Activated CD8-positive, alpha-beta memory T cell treated with anti-CD3 and anti-CD28 coated beads, Interleukin-2, amount 50 U/mL, for 1 hour (primary cell): ENCODE results near the gene PLA2G4B.

Experiments used
- DNase-seq: peaks from one replicate; pipeline ENCODE4 v3.0.0-alpha.2; 2020; ENCODE audit errors: extremely low read depth

The PLA2G4B gene

DNA sequence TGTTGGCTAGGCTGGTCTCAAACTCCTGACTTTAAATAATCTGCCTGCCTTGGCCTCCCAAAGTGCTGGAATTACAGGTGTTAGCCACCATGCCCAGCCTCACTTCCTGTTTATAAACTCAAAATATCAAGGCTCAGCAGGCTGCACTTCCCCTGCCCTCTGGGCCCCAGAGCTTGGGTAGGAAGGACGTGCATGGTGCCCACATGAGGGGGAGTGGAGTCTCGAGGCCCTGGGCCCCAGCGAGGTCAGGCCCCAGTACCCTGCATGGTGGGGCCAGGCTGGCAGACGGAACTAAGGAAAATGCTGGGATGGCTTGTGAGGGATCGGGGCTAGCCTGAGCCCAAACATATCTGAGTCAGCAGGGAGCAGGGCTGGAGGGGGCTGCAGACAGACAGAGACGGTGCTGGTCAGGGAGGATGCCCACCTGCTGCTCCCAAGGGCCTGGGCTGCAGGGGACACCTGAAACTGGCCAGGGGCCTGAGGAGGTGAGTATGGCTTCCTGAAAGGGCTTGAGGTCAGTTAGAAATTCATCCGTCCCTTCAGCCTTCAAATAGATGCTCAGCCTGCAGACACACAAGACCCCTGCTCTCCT, 50.1 kb downstream of the PLA2G4B start:
- DNase-seq, result no peak

DNA sequence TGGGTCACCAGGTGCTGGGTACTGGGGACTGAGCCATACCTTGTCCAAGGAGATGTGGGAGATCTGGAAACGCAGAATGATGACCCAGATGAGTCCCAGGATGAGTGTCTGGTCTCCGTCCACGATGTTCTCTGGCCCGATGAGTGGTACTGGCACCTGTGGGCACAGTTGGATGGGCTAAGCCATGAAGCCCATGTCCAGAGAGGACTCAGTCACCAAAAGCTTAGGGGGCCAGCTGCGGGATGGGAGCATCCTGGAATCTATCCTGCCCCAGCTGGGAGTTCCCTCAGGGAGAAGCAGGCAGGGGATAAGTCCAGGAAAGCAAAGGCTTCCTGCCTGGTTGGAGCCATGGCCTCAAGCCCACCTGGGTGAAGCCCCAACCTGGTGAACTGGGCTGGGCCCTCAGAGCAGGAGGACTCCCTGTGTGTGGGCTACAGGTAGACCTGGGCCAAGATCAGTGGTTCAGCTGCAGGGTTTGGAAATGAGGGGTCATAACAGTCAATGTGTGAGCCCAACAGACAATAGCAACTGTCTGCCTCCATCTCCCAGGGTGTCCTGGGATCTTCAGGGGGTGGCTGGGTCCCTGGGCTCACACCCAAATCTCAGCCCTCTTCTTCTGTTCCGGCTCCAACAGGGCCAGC, 51.5 kb downstream of the PLA2G4B start:
- DNase-seq, result no peak

DNA sequence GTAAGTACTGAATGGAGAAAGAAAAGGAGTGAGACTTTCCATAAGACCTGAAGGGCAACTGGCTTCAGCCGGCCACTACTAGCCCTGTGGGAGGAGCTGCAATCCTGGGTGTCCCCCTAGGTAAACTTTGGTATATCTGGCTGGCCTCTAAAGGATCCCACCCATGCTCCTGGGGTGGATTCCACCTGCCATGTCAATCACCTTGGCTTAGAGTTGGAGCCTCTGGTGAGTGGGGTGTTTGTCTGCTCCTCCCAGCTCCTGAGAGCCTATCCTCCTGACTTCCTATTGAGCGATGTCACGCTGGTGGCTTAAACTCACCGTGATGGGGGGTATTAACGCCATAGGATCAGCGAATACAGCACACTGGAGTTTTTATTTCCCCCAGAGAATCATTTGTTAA, 52.6 kb downstream of the PLA2G4B start:
- no peak for DNase-seq

DNA sequence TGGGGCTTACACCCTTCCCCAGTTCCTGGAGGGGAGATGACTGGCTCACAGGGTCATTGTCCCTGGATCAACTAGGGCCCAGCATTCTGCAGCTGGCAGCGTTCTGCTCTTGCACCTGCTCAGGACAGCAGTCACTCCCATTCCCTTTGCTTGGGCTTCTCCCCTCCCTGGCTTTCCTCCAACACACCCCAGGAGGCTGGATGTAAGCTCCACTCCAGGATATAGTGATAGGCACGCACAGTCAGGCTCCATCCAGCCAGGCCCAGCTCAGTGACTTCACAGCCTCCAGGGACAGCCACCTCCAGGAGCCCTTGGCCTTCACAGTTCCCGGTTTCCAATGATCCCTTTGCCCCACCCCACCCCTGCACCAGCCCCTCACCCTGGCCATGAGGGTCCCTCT, 53.3 kb downstream of the PLA2G4B start:
- no peak for DNase-seq

DNA sequence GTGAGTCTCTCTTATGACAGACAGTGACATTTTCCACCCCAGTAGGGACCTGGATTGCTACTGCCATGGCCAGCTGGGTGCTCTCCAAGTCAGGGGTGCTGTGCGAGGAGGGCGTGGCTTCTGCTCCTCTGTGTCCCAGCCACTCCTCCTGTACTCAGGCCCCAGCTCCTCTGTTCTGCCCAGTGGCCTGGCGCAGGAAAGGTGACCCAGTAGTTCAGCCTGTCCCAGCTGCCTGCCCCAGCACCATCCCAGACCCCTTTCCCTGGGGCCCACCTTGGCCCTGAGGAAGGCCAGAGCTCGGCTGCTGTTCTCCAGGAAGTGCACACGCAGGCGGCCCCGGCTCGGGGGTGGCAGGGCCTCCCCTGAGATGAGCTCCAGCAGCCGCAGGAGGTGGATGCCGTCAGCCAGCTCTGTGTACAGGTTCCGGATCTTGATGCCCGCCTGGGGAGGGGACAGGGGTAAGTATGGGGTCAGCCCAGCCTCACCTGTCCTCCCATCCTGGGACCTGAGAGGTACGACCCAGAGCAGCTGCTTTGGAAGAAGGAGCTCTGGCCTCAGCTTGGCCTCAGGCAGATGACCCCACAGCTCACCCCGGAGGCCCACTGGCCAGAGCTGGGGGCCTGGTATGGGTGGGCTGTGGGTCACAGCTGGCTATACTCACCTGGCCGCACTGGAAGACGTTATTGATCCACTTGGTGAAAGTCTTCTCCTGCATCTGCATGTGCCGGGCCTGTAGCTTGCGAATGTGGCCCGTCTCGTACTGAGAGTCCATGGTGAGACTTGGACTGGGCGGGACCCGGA, 54.2 kb downstream of the PLA2G4B start:
- DNase-seq, result no peak

DNA sequence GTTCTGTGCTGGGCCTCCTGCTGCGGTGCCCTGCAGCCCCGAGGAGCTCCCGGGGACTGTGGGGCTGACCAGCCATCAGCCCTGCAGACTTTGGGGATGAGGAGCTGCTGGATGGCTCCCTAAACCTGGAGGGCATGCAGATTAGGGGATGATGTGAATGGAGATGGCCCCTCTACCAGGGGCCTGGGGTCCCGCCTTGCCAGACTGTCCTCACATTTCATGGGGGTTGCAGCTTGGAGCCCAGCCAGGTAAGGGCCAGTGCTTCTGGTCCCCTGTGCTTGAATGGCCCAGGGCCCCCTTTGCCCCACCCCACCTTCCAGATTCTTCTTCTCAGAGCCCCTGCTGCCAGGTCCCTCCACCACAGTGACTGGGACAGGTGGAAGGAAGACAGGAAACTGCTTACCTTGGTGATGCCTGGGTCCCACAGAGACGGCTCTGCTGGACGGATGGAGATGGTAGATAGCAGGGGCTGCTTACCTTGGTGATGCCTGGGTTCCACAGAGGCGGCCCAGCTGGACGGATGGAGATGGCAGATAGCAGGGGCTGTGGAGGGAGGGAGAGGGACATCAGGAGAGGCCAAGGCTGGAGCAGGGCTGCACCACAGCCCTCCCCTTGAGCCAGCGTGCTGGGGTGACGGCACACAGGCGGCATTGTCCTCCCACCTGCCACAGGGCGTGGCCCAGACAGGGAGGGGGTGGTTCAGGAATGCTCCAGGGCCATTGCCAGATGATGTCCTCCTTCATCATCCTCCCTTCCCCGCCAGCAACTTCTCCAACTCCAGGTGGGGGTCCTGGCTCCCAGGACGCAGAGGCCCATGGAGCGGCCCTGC, 55.0 kb downstream of the PLA2G4B start, which contains the start of gene SPTBN5:
TSS of gene SPTBN5 (minus strand) at position 632 of the 829 bp plus-strand sequence. CDS start at position 76, 556 bp downstream.
- DNase-seq, result no peak

DNA sequence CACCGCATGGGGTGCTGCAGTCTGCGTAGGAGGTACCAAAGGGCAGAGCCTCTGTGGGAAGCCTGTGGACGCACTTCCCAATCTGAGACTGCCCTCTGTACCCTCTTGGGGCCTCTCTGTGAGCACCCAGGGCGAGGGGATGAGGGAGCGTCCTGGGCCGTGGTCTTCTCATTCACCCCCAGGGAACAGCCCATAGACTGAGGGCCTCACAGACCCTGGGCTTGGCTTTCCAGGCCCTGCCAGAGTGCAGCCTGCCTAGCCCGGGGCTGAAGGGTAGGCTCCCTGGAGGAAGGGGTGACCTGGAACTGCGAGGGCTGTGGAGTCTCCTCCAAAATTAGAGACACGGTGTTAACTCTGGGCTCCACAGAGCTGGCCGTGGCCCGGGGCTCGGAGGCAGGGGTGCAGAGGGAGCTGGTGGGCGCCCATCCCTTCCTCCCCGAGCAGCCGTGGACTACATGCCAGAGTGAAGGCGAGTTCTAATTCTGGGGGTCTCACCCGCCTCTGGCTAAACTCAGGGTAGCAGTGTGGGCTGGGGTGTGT, 55.7 kb downstream of the PLA2G4B start:
- no peak for DNase-seq

DNA sequence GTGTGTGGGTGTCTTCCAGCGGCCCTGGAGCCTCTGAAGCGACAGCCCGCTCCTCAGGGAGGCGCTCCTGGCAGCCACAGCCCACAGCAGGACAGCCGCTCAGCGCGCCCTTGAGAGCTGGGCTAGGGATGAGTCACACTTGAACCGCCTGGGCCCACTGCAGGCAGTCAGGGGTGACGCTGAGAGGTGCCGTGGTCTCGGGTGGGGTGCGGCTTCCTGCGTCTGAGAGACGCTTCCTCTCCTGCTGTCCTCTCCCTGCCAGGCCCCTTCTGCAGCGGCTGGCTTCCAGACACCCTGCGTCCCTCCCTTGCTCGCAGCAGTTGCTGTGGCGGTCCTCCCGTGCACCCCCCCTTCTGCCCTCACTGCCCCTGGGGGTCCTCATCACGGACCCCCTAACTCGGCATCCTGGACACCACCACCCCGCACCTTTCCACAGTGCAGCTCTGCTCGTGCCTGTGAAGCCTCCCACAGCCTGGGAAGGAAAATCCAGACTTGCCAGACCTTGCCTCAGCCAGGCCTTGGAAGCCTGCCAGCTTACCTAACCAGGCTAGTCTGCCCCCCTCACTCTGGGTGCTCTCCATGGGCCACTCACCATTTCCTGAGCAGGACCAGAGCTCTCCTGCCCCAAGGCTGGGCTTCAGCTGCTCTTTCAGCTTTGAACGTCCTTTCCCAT, 56.3 kb downstream of the PLA2G4B start:
- peak; percentile 93 for DNase-seq

DNA sequence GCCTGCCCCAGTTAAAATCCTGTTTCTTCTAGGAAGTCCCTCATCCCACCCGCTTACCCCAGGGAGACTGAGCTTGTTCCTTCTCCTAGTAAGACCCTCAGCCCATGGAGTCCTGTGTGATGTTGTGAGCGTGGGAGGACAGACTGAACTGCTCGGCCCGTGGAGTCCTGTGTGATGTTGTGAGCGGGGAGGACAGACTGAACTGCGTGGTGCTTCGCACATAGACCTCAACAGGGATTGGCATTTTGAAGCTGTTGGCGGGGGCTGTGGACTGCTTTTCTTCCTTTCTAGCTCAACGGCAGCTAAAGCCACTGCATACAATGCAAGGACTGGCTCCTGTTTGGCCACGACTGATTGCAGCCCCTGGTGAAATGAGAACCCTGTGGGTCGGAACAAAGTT, 56.8 kb downstream of the PLA2G4B start:
- no peak for DNase-seq

DNA sequence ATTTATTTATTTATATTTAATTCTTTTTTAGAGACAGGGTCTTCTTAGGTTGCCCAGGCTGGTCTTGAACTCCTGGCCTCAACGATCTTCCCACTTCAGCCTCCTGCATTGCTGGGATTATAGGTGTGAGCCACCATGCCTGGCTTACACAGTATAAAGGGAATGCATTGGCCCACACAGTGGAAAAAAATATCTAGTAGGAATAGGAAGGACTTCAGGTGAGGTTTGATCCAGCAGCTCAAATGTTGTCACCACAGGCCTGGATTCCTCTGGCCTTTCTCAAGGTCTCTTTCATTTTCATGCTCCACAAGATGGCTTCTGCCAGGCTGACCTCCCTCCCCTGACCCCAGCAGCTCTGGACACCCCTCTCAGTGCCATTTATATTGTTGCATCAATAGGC, 57.3 kb downstream of the PLA2G4B start:
- no peak for DNase-seq

DNA sequence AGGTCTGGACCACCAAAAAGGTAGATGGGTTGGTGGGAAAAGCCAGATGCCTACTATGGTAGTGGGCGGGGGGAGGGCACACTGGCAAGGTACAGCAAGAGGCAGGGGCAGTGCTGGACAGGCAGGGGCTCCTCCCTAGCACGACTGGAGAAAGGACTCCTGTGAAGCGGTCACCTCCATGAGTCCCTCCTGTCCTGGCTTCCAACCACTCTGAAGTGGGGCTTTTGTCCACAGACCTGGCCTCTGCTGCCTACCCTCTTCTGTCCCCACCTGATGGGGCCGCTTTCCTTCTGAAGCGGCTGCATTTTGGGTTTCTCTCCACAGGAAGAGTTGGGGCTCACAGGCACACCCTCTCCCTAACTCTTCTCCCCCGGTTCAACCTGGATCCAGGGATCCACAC, 57.9 kb downstream of the PLA2G4B start:
- DNase-seq, result no peak

DNA sequence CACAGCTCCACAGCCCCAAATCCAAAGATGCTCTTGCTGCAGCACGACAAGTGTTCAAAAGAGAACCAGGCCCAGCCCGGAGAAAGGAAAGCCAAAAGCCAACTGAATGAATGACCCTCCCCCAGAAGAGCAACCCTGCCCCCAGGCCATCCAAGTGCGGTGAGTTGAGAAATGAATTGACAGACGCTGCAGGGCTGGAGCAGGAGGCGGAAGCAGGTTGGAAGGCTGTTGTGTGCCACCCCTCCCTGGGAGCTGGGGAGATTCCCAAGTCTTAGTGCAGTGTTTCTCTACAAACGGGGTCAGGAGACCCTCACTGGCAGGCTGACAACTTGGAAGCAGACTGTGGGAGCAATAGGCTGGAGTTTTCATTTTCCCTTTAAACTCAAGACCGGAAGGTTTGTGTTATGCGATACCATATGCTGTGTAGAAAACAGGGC, 58.7 kb downstream of the PLA2G4B start:
- no peak for DNase-seq
